ENCODE data around the gene WWOX.

DNA sequence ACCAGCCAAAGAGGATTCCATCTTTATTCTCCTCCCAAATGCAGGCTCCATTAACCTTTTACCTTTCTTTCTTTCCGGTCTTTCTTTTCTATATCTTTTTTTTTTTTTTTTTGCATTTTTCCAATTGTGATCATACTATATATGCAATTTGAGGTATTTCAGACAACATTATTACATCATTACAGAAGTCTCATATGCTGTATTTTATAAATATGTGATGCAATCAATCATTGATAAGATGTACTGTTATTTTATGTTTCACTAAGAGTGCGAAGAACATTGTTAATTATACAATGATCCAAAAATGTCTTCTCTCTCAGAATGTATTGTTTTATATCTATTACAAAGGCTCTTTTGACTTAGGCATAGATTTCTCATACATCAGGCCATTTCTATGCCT is 683.1 kb downstream of the WWOX start:
- TF ChIP-seq, protein P1, sequence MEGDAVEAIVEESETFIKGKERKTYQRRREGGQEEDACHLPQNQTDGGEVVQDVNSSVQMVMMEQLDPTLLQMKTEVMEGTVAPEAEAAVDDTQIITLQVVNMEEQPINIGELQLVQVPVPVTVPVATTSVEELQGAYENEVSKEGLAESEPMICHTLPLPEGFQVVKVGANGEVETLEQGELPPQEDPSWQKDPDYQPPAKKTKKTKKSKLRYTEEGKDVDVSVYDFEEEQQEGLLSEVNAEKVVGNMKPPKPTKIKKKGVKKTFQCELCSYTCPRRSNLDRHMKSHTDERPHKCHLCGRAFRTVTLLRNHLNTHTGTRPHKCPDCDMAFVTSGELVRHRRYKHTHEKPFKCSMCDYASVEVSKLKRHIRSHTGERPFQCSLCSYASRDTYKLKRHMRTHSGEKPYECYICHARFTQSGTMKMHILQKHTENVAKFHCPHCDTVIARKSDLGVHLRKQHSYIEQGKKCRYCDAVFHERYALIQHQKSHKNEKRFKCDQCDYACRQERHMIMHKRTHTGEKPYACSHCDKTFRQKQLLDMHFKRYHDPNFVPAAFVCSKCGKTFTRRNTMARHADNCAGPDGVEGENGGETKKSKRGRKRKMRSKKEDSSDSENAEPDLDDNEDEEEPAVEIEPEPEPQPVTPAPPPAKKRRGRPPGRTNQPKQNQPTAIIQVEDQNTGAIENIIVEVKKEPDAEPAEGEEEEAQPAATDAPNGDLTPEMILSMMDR (IDR thresholded peaks at IDR 0.05) = no peak
- no peak for TF ChIP-seq POLR2A (IDR thresholded peaks at IDR 0.05)
